Keratinocyte (primary cell): ENCODE results near the gene NECTIN1. TPM values are rescaled to one million over a fixed set of nuclear protein-coding genes. Genes with fewer than 3 reads are reported as not detected.

Experiments used
- DNase-seq: peaks from one replicate; pipeline ENCODE4 v3.0.0-alpha.2; 2011; ENCODE audit warnings: low read depth, missing footprints, low spot score
- FAIRE-seq: peaks from 2 replicates; lab custom pipeline; 2011; peaks lifted over from hg19 to GRCh38; lab: Jason Lieb, UNC
- H2AFZ ChIP-seq: 2 replicates; pipeline ENCODE4 v1.6.0; 2012; ENCODE audit warnings: low read length, control low read depth, inconsistent platforms; ENCODE audit not compliant: control insufficient read depth
- H3K27ac ChIP-seq: 2 replicates; pipeline ENCODE4 v1.5.1; 2011; ENCODE audit warnings: low read length; ENCODE audit not compliant: control insufficient read depth, insufficient read depth
- H3K27me3 ChIP-seq: 3 replicates; pipeline ENCODE4 v1.6.0; 2011; ENCODE audit warnings: low read length; ENCODE audit not compliant: control insufficient read depth, insufficient read depth; ENCODE audit errors: extremely low read depth
- H3K36me3 ChIP-seq, 2 experiments: 2 replicates in 1 of 2; 3 replicates in 1 of 2; pipeline ENCODE4 v1.5.1; 2011; ENCODE audit warnings: low read length in 2 of 2, mild to moderate bottlenecking in 1 of 2; ENCODE audit not compliant: control insufficient read depth in 2 of 2, insufficient read depth in 2 of 2; ENCODE audit errors: extremely low read depth in 1 of 2
- H3K4me1 ChIP-seq: 3 replicates; pipeline ENCODE4 v1.5.1; 2011; ENCODE audit warnings: low read length; ENCODE audit not compliant: control insufficient read depth, insufficient read depth; ENCODE audit errors: extremely low read depth
- H3K4me2 ChIP-seq: 3 replicates; pipeline ENCODE4 v1.6.0; 2011; ENCODE audit warnings: low read depth, low read length; ENCODE audit not compliant: control insufficient read depth, insufficient read depth; ENCODE audit errors: extremely low read depth
- H3K4me3 ChIP-seq, 3 experiments: fragments of 200-600 bp in 1 of 3; sonication (generic) in 1 of 3; 2 replicates in 2 of 3; 3 replicates in 1 of 3; pipeline ENCODE4 v1.5.1; 2011 to 2016; ENCODE audit warnings: low read length in 3 of 3, mild to moderate bottlenecking in 3 of 3, control low read depth in 2 of 3, inconsistent platforms in 1 of 3, low read depth in 1 of 3, mixed read lengths in 1 of 3, mixed run types in 1 of 3, moderate library complexity in 1 of 3; ENCODE audit not compliant: control insufficient read depth in 2 of 3, insufficient read depth in 2 of 3; ENCODE audit errors: extremely low read depth in 1 of 3
- H3K79me2 ChIP-seq: 2 replicates; pipeline ENCODE4 v1.6.0; 2012; ENCODE audit warnings: low read length; ENCODE audit not compliant: control insufficient read depth, insufficient read depth
- H3K9ac ChIP-seq: 3 replicates; pipeline ENCODE4 v1.6.0; 2011; ENCODE audit warnings: low read length; ENCODE audit not compliant: control insufficient read depth, insufficient read depth; ENCODE audit errors: extremely low read depth
- H3K9me1 ChIP-seq: 3 replicates; pipeline ENCODE4 v1.6.0; 2011; ENCODE audit warnings: low read length; ENCODE audit not compliant: control insufficient read depth, insufficient read depth; ENCODE audit errors: extremely low read depth
- H3K9me3 ChIP-seq: 2 replicates; pipeline ENCODE4 v1.5.1; 2012; ENCODE audit warnings: low read depth, low read length; ENCODE audit not compliant: control insufficient read depth
- H4K20me1 ChIP-seq: 3 replicates; pipeline ENCODE4 v1.6.0; 2011; ENCODE audit warnings: low read length; ENCODE audit not compliant: control insufficient read depth, insufficient read depth; ENCODE audit errors: extremely low read depth
- EZH2 ChIP-seq: IDR thresholded peaks from one replicate; pipeline ENCODE4 v1.6.1; 2012; ENCODE audit warnings: inconsistent platforms, mild to moderate bottlenecking, low read length, moderate library complexity
- dilution Hi-C: fragments of 300-500 bp; cut with MboI; formaldehyde crosslinking; loops from one replicate; pipeline ENCODE4 v1.7.0; 2020; ENCODE audit warnings: low sequenced_read_pairs; ENCODE audit not compliant: extremely low pct_ligation_motif_present
- polyA plus RNA-seq, 5 experiments: library from polyadenylated mRNA; depleted of rRNA in 3 of 5; stranded (reverse) in 3 of 5; stranded (forward) in 1 of 5; unstranded in 1 of 5; fragments of >200 nt; gene quantifications; 1 replicate in 1 of 5; 2 replicates in 3 of 5; 3 replicates in 1 of 5; pipeline versions ENCODE4 v1.2.1 to v1.2.3, GENCODE V29; 2011 to 2012; ENCODE audit warnings: missing spikeins in 2 of 5, low read depth in 1 of 5, low replicate concordance in 1 of 5
- TF ChIP-seq, protein P1 (sequence below), 3 experiments: IDR thresholded peaks in 1 of 3; conservative IDR thresholded peaks in 1 of 3; optimal IDR thresholded peaks in 1 of 3; 2 replicates in 2 of 3; 3 replicates in 1 of 3; pipeline versions ENCODE3 to v1.5.1; 2011; ENCODE audit warnings: low read length in 3 of 3, mild to moderate bottlenecking in 3 of 3, moderate library complexity in 2 of 3, control low read depth in 1 of 3, inconsistent platforms in 1 of 3; ENCODE audit not compliant: insufficient read depth in 2 of 3; ENCODE audit errors: extremely low read depth in 1 of 3

The NECTIN1 gene
- polyA plus RNA-seq, 1 donor (not counting 4 experiments of a cell fraction or from before 2014, with no cell fraction given), result 37.5 TPM

DNA sequence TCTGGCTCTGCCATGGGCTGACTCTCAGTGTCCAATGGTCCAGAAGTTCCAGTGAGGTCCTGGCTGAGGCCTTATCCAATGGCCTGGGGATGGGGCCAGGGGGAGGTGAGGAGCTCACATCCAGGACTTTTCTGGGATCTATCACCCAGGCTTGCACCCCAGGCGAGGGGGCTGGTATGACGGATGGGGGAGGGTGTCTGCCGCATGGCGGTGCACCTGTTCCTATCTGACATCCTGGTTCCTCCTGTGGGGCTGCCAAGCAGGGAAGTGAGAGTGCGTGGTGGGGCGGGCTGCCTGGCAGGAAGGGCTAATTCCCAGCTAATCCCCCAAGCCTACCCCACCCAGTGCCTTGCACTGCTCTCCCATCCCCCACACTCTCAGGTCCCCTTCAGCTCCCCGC is 102.1 kb downstream of the NECTIN1 start:
- H3K9me3 ChIP-seq, result no peaks in the 10 kb centered on the region
- dilution Hi-C loops, result no loop called here

DNA sequence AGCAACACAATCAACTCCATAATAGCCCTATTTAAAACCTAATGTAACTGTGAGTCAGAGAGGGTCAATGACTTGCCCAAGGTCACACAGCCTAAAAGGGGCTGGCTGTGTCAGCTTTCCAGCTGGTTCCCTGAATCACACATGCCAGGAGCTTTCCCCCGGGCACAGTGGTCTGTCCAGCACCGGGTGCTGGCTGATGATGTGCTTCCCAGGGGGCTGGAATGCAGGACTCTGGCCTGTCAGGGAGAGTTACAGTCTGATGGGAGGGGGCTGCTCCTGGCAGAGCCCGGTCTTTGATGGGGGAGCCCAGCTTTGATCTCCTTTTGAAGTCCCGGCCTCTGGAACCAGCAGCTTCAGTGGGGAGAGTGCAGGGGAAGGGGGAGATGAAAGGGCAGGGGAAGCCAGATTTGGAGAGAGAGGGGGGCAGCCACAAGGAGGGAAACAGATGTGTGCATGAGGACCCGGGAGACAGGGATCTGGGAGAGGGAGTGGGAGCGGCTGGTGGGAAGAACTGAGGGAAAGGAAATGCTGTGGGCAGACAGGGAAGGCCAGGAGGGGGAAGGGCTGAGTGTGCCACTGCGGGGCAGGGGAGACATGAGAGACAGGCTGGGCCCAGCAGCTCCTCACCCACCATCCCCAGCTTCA is 102.7 kb downstream of the NECTIN1 start:
- Histone ChIP-seq H3K9me3 (no peaks in the 10 kb centered on the region), H3K79me2 (no peaks in the 10 kb centered on the region), H2AFZ (no peak overlapping the region), H3K9me1 (no peaks in the 10 kb centered on the region), H3K36me3 (no peaks in the 10 kb centered on the region), H3K27me3 (peaks cover 25% of the 10 kb centered on the region), H3K4me1 (no peaks in the 10 kb centered on the region), H3K4me2 (no peak overlapping the region), H4K20me1 (no peaks in the 10 kb centered on the region), H3K27ac (no peak overlapping the region), H3K4me3 (no peak overlapping the region), H3K9ac (no peak overlapping the region)
- FAIRE-seq (no peak), DNase-seq (no peak)
- TF ChIP-seq, protein P1, sequence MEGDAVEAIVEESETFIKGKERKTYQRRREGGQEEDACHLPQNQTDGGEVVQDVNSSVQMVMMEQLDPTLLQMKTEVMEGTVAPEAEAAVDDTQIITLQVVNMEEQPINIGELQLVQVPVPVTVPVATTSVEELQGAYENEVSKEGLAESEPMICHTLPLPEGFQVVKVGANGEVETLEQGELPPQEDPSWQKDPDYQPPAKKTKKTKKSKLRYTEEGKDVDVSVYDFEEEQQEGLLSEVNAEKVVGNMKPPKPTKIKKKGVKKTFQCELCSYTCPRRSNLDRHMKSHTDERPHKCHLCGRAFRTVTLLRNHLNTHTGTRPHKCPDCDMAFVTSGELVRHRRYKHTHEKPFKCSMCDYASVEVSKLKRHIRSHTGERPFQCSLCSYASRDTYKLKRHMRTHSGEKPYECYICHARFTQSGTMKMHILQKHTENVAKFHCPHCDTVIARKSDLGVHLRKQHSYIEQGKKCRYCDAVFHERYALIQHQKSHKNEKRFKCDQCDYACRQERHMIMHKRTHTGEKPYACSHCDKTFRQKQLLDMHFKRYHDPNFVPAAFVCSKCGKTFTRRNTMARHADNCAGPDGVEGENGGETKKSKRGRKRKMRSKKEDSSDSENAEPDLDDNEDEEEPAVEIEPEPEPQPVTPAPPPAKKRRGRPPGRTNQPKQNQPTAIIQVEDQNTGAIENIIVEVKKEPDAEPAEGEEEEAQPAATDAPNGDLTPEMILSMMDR (optimal IDR thresholded peaks at IDR 0.05 in 1 of 3, IDR thresholded peaks at IDR 0.05 in 1 of 3, conservative IDR thresholded peaks at IDR 0.05 in 1 of 3; ENCODE audit: extremely low read depth in 1 of 3, insufficient read depth in 2 of 3, low read length in 3 of 3), result no peak
- no peak for TF ChIP-seq EZH2
- dilution Hi-C loops, result no loop called here

More for the DNA sequence above, 102.1 kb downstream of the NECTIN1 start:
- DNase-seq (no peak), FAIRE-seq (no peak)
- no peak for TF ChIP-seq EZH2
- TF ChIP-seq, protein P1 (optimal IDR thresholded peaks at IDR 0.05 in 1 of 3, IDR thresholded peaks at IDR 0.05 in 1 of 3, conservative IDR thresholded peaks at IDR 0.05 in 1 of 3; ENCODE audit: extremely low read depth in 1 of 3, insufficient read depth in 2 of 3, low read length in 3 of 3), result no peak
- H3K27ac ChIP-seq, result no peak overlapping the region
- no peak overlapping the region for H3K4me2 ChIP-seq
- peaks cover 25% of the 10 kb centered on the region for H3K27me3 ChIP-seq
- no peak overlapping the region for H3K9ac ChIP-seq
- H3K4me1 ChIP-seq, result no peaks in the 10 kb centered on the region
- H3K4me3 ChIP-seq, result no peak overlapping the region
- no peaks in the 10 kb centered on the region for H3K9me1 ChIP-seq
- no peaks in the 10 kb centered on the region for H3K79me2 ChIP-seq
- no peaks in the 10 kb centered on the region for H3K36me3 ChIP-seq
- H2AFZ ChIP-seq, result no peak overlapping the region
- no peaks in the 10 kb centered on the region for H4K20me1 ChIP-seq
